GM18511 (cell line): ENCODE results near the gene ACTR1B.
"Not testable (repeated sequence)": the region's sequence is repeated elsewhere in the genome, so short reads cannot be mapped to it uniquely, and the experiment has no call there.

Source experiments
- ATAC-seq: cut with Tn5 transposase; IDR thresholded peaks from one replicate; pipeline ENCODE4 v1.9.1; 2021; ENCODE audit warnings: mild to moderate bottlenecking, moderate library complexity; ENCODE audit not compliant: unreplicated experiment

The ACTR1B gene

DNA sequence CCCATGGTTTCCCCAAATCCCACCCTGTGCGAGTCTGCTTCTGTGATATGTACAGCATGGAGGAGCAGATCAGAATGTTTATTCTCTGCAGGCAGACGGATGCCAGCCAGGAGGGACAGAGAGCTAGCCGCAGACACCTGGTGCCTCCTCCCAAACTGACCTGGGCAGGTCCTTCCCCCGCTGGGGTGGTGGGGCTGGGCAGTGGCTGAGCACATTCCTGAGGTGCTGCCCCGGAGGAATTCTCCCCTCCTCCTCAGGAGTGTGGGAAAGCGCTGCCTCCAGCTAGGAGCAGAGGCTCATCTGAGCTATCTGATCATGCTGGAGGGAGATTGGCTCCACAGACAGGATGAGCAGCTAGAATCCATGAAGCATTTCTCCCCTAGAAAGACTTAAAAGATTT, 27.3 kb upstream of the ACTR1B start:
- no peak for ATAC-seq

DNA sequence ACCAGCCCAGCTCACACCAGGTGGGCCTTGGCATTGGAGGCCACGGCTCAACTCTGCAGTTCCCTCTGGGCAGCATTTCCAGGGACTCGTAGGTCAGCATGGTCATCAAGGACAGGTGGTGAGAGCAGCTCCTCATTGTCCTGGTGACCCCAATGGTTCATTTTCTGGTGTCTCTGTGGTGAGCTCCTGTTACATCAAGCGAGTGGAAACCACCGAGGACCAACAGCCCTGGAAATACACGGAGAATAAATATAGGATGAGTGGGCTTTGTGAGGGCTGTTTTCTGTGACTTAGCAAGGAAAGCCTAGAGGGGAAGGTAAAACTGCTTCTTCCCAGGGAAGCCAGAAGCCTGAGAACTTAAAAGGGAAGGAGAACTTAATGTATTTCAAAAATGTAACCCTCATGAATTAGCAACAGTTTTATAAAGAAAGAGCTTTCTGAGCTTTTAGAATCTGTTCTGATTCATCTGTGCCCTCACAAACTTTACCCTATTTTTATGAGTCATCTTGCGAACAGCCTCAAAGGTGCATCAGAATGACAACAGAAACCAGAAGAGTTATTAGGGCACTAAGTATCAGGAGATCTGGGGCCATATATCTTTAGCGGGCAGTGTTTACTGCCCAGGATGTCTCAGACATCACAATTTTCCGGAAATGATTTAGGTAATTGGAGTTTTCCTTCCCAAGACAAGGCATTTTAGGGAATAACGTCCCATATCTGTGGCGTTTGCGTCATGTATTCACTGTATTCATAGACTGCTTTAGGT, 24.4 kb upstream of the ACTR1B start:
- no peak for ATAC-seq

DNA sequence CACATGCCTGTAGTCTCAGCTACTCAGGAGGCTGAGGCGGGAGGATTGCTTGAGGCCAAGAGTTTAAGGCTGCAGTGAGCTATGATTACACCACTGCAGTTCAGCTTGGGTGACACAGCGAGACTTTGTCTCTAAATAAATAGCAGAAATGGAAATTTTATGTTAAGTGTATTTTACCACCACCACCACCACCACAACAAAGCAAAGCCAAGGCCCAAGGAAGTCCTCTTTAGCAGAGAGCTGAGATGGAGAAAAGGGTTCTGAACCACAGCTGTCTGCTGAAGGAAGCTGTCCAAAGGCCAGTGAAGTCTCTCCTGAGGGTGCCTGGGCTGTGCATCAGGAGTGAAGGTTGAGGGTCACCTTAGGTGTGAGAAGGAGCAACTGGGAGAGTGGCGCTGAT, 23.4 kb upstream of the ACTR1B start:
- ATAC-seq = not testable (repeated sequence)

DNA sequence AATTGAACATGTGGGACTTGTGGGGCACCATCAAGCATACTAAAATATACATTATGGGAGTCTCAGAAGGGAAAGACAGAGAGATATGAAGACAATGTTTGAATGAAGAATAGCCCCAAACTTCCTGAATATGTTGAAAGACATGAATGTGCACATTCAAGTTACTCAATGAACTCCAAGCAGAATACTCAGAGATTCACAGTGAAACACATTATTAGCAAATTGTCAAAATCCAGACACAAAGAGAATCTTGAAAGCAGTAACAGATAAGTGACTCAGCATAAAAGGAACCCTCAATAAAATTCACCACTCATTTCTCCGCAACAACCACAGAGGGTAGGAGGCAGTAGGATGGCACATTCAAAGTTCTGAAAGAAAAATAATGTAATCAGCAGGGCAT, 14.5 kb upstream of the ACTR1B start:
- no peak for ATAC-seq

DNA sequence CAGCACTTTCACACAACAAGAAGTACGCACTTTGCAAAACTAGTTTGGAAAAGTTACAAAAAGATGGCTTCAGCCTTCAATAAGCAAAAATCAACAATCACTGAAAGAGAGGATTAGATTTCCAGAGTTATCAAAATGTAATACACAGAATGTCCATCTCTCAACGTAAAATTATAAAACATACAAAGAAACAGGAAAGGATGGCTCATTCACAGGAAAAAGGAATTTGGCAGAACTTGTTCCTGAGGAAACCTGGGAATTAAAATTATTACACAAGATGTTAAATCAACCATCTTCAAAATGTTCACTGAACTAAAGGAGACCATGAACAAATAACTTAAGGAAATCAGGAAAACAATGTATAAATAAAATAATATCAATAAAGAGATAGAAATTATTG, 13.6 kb upstream of the ACTR1B start:
- no peak for ATAC-seq

DNA sequence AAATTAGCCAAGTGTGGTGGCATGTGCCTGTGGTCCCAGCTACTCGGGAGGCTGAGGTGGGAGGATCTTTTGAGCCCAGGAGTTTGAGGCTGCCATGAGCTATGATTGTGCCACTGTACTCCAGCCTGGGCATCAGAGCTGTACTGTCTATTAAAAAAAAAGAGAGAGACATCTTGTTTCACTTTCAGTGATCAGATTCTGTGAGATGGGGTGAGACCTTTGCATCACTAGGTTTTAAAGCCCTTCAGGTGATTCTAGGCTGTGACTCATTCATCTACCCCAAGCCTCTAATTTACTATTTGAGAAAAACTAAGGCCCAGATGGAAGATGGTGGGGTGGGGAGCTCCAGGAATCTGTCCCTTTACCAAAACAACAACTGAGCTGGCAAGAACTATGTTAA, 12.8 kb upstream of the ACTR1B start:
- ATAC-seq = no peak

DNA sequence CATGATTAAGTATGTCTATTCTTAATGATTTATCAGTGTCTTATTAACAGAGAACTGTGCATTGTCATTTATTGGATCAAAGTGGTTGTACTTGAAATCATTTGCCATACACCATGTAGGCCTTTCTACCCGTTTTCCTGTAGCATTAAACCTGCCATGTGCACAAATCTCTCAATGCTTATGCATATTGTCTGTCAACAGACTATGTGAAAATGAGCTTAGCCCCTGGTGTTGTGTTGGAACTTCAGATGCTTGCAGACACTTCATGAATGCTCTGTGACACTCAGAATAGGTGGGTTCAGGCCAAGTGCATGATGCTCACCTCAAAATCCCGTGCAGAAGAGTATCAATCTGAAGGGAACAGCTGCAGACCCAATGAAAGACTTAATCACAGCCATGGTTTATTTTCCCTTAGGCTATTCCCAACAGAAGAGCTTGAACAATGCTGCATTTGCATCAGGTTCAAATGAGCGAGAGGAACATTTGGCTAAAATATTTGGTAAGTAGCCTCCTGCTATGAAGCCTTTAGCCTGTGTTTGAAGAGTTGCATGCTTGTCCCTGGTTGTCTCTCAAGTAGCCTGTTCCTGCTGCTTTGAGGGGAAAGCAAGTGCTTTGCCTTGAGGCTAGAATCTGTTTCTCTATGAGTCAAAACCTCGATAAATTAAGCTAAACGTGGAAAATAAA, 11.7 kb upstream of the ACTR1B start:
- no peak for ATAC-seq

DNA sequence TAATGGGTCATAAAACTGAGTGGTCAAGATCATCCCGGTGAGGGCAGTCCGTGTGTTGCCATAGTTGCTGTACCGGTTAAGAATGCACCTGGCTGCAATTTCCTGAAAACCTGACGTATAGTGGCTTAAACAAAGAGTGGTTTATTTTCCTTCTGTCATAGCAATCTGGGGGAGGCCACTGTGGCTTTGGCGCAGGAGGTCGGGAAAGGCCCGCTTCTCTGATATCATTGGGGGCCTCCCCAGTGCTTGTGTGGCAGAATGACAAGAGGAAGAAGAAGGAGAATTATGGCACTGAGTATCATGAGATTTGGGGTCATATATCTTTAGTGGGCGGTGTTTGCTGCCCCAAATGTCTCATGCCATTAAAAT, 10.1 kb upstream of the ACTR1B start:
- no peak for ATAC-seq

DNA sequence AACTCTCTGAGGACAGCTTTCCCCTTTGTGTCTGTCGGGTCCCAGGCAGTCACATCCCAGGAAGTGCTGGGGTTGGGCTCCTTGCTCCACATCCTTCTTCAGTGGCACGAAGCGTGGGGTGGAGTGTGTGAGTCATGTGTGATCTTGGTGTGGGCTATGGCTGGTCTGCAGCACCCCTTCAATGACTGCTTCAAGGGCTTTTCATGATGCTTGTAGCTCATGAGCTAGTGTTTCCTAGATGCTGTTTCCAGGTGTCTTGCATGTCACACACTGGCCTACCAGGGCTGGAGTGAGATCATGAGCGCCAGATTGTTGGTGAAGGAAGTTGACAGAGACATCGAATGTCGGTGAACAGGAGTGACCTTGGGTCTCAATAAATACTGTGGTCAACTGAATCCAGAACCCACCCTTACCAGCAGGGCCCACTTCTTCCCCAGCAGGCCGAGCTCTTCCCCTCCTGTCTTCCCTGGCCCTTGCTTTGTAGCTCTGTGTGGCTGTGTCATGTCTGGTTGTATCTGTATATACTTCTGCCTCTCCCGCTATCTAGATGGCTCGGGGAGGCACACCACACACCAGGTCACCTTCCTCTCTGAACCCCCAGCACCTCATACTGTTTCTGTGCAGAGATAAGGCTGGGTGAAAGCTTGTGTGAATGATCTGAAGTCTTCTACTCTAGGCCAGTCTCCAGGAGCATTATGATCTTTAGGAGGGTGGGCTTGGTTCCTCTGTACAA, 9.5 kb upstream of the ACTR1B start:
- ATAC-seq = no peak

DNA sequence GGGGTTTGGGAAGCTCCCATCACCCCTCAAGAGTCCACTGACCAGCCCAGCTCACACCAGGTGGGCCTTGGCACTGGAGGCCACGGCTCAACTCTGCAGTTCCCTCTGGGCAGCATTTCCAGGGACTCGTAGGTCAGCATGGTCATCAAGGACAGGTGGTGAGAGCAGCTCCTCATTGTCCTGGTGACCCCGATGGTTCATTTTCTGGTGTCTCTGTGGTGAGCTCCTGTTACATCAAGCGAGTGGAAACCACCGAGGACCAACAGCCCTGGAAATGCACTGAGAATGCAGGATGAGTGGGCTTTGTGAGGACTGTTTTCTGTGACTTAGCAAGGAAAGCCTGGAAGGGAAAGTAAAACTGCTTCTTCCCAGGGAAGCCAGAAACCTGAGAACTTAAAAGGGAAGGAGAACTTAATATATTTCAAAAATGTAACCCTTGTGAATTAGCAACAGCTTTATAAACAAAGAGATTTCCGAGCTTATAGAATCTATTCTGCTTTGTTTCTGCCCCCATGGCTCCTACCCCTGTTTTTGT, 8.8 kb upstream of the ACTR1B start:
- not testable (repeated sequence) for ATAC-seq

DNA sequence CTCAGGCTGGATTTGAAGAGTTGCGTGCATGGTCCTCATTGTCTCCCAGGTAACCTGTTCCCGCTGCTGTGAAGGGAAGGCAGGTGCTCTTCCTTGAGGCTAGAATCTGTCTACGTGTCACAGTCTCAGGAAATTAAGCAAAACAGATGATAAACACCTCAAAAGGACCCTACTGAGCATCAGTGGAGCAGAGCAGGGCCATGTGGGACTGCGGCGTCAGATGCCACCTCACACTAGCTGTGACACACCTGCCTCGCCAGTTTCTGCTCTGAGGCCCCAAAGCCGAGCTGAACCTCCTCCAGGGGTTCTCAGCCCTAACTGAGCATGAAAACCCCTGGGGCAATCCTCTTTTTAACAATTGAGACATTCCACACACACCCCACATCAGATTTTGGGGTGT, 7.7 kb upstream of the ACTR1B start:
- ATAC-seq = no peak

DNA sequence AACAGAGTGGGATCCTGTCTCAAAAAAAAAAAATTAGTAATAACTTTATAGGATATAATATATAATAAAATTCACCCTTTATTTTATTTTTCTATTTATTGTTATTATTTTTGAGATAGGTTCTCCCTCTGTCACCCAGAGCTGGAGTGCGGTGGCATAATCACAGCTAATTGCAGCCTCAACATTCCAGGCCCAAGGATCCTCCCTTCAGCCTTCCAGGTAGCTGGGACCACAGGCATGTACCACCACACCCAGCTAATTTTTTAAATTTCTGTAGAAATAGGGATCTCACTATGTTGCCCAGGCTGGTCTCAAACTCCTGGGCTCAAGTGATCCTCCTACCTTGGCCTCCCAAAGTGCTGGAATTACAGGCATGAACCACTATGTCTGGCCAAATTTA, 6.6 kb upstream of the ACTR1B start:
- ATAC-seq = no peak

DNA sequence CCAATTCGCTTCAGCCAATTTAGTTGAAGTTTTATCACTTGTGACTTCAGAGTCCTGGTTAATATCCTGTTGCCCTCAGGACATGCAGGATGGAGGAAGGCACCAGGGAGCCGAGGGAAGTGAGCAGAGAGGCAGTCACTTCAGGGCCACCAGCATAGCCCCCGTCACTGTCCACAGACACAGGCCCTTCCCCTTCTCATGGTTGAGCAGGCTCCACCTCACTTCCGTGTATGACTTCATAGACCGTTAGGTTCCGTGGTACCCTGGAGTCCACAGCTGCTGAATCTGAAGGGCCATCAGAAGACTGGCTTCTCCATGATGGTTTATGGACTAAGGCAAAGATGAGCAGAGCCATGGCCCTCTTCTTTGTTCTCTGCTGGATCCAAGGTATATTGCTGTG, 5.6 kb upstream of the ACTR1B start, which contains the start of gene C2orf92:
TSS of gene C2orf92 (plus strand) at position 266 of the 400 bp plus-strand sequence. CDS start at position 342, 76 bp downstream.
- ATAC-seq = no peak

DNA sequence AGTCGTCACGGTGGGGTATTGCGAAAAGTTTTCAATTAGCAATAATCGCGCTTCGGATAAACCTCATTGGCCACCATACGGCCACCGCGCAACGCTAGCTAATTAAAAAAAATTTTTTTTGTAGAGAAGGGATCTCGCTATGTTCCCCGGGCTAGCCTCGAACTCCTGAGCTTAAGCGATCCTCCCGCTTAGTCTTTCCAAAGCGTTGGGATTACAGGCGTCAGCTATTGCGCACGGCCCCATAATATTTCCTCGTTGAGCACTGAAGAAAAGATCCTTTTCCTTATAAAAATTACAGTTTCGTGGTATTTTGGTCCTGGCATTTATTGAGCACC, 759 bp upstream of the ACTR1B start:
- ATAC-seq = no peak

DNA sequence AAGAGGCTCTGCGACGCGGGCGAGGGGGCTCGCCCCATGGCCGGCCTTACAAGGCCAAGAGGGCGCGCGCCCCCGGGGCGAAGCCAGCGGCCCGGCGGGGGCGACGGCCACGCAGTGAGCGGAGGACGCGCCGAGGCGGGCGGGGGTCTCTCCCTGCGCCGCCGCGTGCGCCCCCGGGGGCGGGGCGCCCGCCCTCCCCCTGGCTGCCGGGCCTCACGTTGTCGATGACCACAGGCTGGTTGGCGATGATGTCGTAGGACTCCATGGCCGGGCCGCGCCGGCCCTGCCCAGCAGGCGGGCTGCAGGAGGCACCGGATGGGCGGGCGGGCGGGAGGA, 250 bp downstream of the ACTR1B start:
- no peak for ATAC-seq

DNA sequence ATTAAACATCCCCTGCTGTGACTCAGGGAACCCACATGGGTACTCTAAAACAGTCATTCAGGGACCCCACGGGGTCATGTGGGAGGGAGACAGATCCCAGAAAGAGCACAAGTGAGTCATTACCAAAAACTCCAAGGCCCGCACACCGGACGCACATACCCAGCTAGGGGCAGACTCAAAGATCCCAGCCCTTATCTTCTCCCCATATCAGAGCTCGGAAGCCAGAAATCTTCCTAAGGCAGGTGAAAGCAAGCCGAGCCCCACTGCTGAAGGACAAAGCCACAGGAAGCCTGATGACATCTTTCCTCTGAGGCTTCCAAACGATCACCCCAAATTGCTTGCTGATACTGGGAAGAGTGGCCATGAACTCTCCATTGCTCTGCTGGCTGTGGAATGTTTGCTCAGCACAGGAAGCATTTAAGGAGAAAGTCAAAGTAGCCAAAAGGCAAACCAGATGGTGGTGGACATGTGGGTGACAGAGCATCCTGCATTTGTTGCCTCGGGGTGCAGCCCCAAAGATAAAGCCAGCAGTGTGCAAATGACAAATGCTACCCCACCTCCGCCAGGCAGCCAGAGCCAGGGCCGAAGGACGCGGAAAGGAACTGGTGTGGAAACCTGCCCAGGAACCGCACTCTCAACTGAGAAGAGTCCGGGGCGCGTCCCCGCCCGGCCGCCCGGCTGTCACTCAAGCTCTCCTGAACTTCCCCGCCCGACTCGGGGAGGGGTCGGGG, 784 bp downstream of the ACTR1B start:
- peak; percentile 56 for ATAC-seq

DNA sequence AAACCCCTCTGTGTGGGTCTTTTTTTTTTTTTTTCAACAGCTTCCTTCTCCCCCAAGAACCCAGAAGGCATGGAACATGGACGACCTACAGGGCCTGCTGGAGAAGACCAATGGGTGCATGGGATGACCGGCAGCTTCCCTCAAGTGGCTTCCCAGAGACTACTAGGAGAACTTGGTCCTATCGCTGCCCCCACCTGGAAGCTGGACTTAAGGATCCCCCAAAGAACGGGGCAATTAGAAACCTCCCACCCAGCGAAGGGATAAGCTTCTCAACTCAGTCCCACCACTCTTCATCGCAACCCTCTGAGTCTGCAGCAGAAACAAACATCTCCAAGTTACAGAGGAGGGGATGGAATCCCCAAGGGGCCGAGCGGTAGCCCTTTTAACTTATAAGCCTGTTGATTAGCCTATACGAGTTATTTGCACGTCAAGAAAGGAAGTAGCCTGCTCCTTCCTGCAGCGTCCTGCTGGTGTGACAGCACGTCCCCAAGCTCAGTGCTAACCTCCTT, 1.4 kb downstream of the ACTR1B start:
- no peak for ATAC-seq

DNA sequence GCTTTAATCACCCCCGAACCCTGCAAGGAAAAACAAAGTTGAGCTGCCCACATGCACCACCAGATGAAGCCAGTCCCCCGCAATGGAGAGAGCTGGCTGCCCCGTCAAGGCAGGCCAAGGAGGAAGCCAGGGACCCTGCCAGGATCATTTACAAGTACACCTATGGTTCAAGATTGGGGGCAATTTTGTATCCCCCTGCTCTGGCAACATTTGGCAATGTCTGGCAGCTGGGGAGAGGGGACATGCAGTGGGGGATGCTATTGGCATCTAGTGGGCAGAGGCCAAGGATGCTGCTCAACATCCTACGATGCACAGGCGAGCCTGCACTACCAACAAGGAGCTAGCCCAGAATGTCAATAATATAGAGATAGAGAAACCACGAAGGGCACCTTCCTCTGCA, 1.9 kb downstream of the ACTR1B start:
- ATAC-seq = no peak

DNA sequence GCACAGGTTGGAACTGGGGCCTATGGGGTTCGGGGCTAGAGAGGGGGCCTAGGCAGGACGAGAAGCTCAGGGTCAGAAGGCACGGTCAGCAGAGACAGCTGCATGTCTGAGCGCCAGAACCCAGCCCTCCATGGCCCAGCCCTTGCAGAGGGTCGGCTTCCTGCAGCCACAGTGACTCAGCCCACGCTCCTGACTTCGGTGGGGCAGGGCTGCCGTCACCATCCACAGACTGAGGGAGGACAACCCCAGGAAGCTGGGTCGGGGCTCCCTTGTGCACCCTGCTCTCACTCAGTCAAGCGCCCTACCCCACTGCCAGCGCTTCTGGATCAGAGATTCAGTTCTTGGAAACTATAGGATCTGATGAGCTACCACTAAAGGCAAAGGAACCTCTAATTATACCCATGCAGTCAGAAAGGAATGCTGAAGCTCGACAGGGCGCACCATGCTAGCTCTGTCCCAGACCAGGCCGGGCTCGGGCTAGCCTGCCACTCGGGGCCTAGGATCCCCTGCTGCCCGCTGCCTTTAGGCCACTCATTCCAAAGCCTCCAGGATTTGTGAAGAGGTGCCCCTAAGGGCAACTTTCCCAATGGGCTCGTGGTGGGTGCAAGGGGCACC, 3.0 kb downstream of the ACTR1B start:
- ATAC-seq = no peak

DNA sequence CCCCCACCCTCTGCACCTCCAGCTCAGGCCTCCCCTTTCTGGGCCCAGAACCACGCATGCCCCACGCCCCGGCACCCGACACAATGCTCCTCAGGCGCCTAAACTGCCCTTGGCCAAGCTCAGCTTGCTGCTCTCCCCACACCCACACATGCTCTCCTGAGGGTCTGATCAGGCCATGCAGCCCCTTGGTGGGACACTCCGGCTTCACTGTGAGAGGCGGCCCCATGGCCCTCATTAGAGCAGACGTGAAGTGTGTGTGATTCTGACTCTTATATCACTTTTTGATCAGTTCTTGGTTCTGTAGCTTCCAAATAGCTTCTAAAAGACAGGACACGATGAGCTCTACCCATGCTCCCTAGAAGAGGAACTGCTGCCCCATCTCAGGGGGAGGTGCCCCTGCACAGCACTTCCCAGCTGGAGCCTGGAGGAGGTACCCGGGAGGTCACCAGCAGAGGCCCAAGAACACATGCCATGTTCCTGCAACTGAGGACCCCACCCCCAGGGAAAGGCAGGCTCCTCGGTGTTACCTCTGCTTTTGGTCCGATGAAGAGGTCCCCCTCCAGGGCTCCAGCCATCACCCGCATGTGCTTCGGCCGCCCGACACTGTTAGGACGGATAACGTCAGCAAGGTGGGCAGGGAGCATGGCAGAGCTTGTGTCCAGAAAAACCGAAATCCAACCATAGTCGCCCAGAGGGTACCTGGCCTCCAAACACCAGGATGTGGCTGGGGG, 3.6 kb downstream of the ACTR1B start:
- ATAC-seq = no peak
